Right renal cortex interstitium (tissue), 3 donors: ENCODE data around the gene UBE2M. TPM values are rescaled to one million over a fixed set of nuclear protein-coding genes. Genes with fewer than 3 reads are reported as not detected.
"Not testable (repeated sequence)": the region's sequence is repeated elsewhere in the genome, so short reads cannot be mapped to it uniquely, and the experiment has no call there.

Source experiments
- DNase-seq, 3 donors: peaks; one replicate each; pipeline ENCODE4 v3.0.0-alpha.2; 2013; ENCODE audit warnings: low read depth in 3 of 3, low spot score in 2 of 3
- polyA plus RNA-seq, 3 donors: library from polyadenylated mRNA; unstranded; fragments of 120-200 nt; gene quantifications; one replicate each; pipeline ENCODE4 v1.2.1, GENCODE V29; 2013; ENCODE audit not compliant: insufficient read length in 3 of 3

The UBE2M gene
- polyA plus RNA-seq, result 10 to 100 TPM; 79.4 to 99.8 (median 86.5) TPM

GRCh38 chr19:58558066-58558622 is at the start of gene UBE2M:
TSS of gene UBE2M (minus strand) at chr19:58558611. CDS start at chr19:58558381, 230 bp downstream.
- no peak for DNase-seq

GRCh38 chr19:58607213-58607612 is 48.8 kb upstream of the UBE2M start:
- not testable (repeated sequence) for DNase-seq

GRCh38 chr19:58606251-58606896 is 48.0 kb upstream of the UBE2M start:
- not testable (repeated sequence) for DNase-seq

- DNase-seq, result no peak
Observed at GRCh38 chr19:58586133-58586765, 27.8 kb upstream of the UBE2M start.

- no peak for DNase-seq
Observed at GRCh38 chr19:58585442-58586132, 27.2 kb upstream of the UBE2M start.

- no peak for DNase-seq
Observed at GRCh38 chr19:58584498-58585441, 26.4 kb upstream of the UBE2M start.

- DNase-seq, result no peak
Observed at GRCh38 chr19:58582985-58583384, 24.6 kb upstream of the UBE2M start.

GRCh38 chr19:58581227-58582141 is 23.1 kb upstream of the UBE2M start:
- DNase-seq, result peak in 1 of 3 donors; percentile 67

- DNase-seq, result no peak
Observed at GRCh38 chr19:58579473-58580142, 21.2 kb upstream of the UBE2M start.

- no peak for DNase-seq
Observed at GRCh38 chr19:58578012-58578925, 19.9 kb upstream of the UBE2M start.

- DNase-seq, result not testable (repeated sequence)
Observed at GRCh38 chr19:58577581-58577980, 19.2 kb upstream of the UBE2M start.

- peak; percentile 86 to 90 (median 89) for DNase-seq
Observed at GRCh38 chr19:58575183-58576041, 17.0 kb upstream of the UBE2M start.

GRCh38 chr19:58573658-58574164 is 15.3 kb upstream of the UBE2M start:
- DNase-seq, result no peak

- DNase-seq, result peak; percentile 98 to 100 (median 100)
Observed at GRCh38 chr19:58572818-58573657, 14.6 kb upstream of the UBE2M start, which contains the start of gene MZF1. TSS of gene MZF1 (minus strand) at chr19:58573335. CDS start at chr19:58571389, 1,946 bp downstream.

GRCh38 chr19:58572026-58572817 is 13.8 kb upstream of the UBE2M start:
- DNase-seq, result peak in 1 of 3 donors; percentile 91
